GM18519 (cell line): ENCODE results near the gene HAUS7.
A peak's percentile ranks its signal among the peaks of the same experiment; 100 is the strongest.
"Not testable (repeated sequence)": the region's sequence is repeated elsewhere in the genome, so short reads cannot be mapped to it uniquely, and the experiment has no call there.

ENCODE experiments used
- ATAC-seq: cut with Tn5 transposase; IDR thresholded peaks from one replicate; pipeline ENCODE4 v1.9.1; 2021; ENCODE audit warnings: mild to moderate bottlenecking, moderate library complexity; ENCODE audit not compliant: unreplicated experiment, low FRiP score

HAUS7 gene

DNA sequence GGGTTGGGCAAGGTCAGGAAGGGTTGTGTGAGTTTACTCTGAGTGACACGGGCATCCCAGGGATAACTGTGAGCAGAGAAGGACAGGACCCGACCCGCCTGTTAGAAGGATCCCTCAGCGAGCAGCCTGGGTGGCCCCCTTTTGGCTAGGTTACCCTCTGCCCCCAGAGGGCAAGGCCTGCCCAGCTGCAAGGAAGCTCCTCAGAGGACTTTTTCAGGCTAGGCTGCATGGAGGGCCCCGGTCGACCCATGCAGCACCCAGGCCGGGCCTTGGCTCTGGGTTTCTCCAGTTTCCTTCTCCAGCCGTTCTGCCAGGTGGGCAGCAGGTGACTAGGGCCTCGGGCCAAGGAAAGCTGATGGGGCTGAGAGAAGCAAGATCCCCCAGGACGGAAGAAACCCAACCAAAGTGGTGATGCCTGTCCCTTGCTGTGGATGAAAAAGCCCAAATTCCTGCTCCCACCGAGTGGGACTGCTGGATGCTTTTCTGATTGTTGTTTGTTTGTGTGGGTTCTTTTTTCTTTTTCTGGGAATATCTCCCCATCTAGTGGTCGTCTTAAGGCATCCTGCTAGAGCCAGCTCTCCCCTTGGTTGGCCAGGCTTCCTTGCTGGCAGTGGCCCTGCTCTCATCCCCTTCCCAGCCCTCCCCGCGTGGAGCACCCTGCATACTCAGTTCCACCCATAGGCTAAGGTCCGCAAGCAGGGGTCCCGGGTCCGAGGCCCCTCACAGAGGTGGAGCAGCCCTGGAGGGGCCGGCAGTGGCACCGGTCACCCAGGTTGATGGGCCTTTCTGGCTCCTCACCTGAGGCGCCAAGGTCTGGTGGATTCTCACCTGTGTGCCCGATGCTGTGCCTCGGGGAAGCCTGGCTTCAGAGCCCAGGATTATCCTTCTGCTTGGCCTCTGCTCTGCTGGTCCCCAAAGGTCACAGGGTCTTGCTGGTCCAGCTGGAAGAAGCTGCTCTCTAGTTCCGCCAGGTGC is 57.3 kb downstream of the HAUS7 start:
- ATAC-seq, result no peak

GRCh38 chrX:153411988-153412574 is 58.3 kb downstream of the HAUS7 start:
- no peak for ATAC-seq

GRCh38 chrX:153411255-153411987 is 59.0 kb downstream of the HAUS7 start, which contains the start of gene ZFP92:
TSS of gene ZFP92 (plus strand) at chrX:153411472. CDS start at chrX:153418323, 6,851 bp downstream.
- ATAC-seq, result no peak

DNA sequence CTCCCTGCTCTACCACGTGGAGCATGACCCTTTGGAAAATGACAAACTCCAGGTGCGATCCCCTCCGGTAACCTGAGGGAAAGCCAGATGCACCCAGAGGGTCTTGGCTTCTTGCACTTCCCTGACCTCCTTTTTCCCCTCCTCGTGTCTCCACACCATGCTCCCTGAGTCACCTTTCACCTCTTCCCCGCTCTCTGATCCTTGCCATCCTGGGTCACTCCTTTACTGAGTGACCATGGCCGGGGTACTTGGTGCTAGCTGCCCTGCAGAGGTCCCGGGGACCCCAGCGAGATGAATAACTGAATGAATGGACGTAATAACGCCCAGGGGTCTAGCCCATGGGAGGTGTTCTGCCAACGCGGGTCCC is 59.5 kb downstream of the HAUS7 start:
- ATAC-seq, result no peak

DNA sequence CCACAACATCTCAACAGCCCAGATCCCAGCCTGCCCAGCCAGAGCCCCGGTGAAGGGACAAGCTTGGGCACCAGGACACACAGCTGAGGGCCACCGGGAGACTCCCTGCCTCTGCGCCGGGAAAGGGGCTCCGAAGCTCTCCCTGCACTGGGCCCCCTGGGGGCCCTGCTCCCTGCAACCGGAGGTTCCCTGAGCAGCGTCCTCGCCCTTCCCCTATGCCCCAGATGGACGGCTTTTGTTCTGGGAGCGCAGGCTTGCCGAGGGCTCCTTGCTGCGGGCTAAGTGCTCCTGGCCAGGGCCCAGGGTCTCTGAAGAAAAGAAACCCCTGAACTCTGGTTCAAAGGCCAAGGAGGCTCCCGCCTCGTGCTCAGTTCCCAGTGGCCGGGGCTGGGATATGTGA is 60.0 kb downstream of the HAUS7 start:
- no peak for ATAC-seq

- ATAC-seq, result no peak
Measured at GRCh38 chrX:153409414-153410101, 60.8 kb downstream of the HAUS7 start.

GRCh38 chrX:153408871-153409351 is 61.5 kb downstream of the HAUS7 start:
- ATAC-seq, result no peak

GRCh38 chrX:153408221-153408721 is 62.1 kb downstream of the HAUS7 start:
- no peak for ATAC-seq

- no peak for ATAC-seq
Measured at GRCh38 chrX:153407736-153408135, 62.6 kb downstream of the HAUS7 start.

GRCh38 chrX:153406903-153407302 is 63.5 kb downstream of the HAUS7 start:
- no peak for ATAC-seq

DNA sequence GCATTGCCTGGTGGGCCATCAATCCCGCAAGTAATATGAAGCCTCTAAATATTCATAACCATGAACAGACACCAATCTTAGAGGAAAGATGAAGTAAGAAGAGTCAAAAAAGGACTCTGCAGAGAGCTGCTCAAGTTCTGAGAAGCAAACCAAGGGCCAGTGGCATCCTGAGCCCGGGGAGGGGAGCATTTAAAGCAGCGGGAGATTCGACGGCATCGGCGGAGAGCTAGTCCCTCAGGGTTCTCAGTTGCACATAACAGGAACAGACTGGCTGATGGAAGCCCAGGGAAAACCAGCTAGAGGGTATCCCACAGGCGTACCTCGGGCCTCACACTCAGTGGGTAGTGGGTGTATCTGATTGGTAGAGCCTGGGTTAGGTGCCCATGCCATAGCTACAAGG is 64.4 kb downstream of the HAUS7 start:
- ATAC-seq, result no peak

DNA sequence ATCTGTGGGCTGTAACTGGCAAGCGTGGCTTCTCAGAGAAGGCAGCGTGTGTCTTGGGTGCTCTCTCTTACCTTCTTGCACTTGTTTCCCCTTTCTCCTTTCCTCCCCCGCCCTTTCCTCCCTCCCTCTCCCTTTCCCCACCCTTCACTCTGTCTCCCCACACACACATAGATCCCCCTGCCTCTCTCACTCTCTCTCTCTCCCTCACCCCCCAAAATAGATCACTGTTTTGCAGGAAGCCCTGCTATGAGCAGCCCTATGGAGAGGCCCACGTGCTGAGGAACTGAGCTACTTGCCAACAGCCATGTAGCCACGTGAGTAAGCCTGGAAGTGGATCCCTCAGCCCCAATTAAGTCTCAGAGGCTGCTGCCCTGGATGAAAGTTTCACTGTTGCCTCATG is 65.0 kb downstream of the HAUS7 start:
- no peak for ATAC-seq

- ATAC-seq, result not testable (repeated sequence)
Measured at GRCh38 chrX:153404333-153404732, 66.0 kb downstream of the HAUS7 start.

DNA sequence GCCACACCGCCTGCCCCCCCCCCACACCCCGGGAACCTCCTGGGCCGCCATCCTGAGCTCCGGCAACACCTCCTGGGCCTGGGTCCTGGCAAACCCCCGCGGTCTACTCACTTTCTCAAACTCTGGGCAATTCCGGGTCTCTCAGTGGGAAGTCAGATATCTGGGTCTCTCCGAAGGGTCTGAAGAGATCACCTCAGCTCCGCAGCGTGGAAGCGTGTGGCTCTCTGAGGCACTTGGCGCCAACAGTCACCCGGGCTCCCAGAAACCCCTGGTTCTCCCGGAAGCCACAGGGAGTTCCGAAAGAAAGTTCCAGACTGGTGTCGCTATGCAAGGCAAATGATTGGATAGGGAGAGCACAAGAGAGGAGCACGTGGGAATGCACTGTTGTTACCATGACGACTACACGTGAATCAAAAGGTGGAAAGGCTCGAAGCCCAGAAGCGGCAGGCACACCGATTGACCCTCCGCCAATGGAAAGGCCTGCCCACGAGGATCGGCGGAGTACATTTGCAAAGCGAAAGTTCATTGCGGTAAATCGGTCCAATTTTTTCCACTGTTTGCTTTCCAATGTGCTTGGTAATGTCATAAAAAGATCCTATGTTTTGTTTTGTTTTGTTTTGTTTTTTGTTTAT is 69.1 kb downstream of the HAUS7 start, which contains the start of gene PNMA6E:
Gene PNMA6E (minus strand): TSS at position 218 of the 632 bp plus-strand sequence. CDS start 2,501 bp downstream, outside the sequence.
- ATAC-seq, result no peak

- peak; percentile 38 for ATAC-seq
Measured at GRCh38 chrX:153400146-153401132, 69.9 kb downstream of the HAUS7 start.

DNA sequence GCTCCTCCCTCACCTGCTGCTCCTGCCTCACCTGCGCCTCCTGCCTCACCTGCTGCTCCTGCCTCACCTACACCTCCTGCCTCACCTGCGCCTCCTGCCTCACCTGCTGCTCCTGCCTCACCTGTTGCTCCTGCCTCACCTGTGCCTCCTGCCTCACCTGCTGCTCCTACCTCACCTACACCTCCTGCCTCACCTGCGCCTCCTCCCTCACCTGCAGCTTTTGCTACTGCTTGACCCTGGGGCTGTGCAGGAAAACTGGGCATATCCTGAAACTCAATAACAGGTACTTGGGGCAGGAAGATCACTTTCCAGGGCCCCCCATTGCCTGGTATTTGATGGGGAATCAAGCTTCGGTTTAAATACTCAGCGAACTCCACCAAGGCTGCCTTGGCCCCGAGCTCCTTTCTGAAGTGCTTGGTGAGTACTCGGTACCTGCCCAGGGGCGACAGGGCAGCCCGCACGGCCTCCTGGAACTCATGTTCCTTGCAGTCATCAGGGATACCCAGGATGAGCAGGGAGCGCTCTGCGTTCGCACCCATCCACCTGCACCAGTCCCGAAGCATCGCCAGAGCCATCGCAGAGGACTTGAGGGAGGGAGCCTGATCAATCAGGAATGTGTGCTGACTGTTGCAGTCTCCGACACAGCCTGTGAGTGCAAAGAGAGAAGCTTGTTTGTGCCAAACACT is 72.0 kb downstream of the HAUS7 start:
- ATAC-seq, result no peak
